ENCODE data around the gene AUTS2.

Gene AUTS2

DNA sequence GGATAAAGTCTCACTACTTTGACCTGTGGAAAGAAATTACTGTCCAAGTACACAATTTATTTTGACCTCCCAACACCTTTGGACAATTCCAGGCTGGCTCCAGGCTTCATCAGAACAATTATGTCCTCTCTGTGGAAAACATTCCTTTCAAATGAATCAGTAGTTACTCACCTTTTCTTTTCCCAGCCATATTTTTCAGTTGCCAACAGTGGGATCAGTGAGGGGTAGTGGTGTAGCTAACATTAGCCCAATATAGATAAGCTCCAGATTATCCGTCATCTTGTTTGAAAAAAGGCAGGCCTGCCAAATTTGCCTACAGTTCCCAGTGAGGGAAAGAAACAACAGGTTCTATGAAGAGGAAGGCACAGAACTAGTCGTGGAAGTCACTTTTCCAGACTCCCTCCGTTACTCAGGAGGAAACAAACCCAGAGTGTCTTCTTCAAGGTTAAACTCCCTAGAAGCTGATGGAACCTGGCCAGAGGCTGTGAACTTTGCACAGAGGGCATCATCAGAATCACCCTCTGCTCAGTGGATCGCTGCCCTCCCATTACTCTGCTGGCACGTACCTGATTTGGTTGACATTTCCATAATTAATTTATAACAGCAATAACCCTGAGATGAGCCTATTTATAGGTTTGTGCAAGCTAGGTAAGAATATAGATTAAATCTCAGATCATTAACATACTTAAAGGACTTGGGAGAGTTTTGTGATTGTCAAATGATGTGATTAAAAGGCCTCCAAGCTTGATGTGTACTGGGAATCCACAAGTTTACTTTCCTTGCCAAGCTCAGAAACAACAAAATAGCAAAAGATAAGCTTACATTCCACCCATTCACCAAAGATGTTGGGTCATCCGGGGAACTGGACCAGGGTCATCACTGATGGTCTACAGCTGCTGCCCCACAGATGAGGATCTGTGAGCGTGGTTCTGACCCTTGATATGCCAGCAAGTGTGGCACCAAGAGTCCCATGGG, 879.0 kb downstream of the AUTS2 start:
- H3K27me3 ChIP-seq (ENCODE audit: control insufficient read depth, insufficient read depth, low read length): no peaks in the 10 kb centered on the region
- H3K4me1 ChIP-seq (ENCODE audit: control insufficient read depth, insufficient read depth, low read length): no peaks in the 10 kb centered on the region; the same call in 1 of the 2 replicates
- no peaks in the 10 kb centered on the region for H3K36me3 ChIP-seq (ENCODE audit: control insufficient read depth, insufficient read depth, low read length)
- no peak overlapping the region for H3K9ac ChIP-seq (ENCODE audit: low read length)
- no peak overlapping the region for H3K4me3 ChIP-seq (ENCODE audit: low read depth, low read length)
- no peak overlapping the region for H3K27ac ChIP-seq (ENCODE audit: low read depth, low read length)
- H3K9me3 ChIP-seq (ENCODE audit: control insufficient read depth, insufficient read depth, low read depth, low read length): no peaks in the 10 kb centered on the region

DNA sequence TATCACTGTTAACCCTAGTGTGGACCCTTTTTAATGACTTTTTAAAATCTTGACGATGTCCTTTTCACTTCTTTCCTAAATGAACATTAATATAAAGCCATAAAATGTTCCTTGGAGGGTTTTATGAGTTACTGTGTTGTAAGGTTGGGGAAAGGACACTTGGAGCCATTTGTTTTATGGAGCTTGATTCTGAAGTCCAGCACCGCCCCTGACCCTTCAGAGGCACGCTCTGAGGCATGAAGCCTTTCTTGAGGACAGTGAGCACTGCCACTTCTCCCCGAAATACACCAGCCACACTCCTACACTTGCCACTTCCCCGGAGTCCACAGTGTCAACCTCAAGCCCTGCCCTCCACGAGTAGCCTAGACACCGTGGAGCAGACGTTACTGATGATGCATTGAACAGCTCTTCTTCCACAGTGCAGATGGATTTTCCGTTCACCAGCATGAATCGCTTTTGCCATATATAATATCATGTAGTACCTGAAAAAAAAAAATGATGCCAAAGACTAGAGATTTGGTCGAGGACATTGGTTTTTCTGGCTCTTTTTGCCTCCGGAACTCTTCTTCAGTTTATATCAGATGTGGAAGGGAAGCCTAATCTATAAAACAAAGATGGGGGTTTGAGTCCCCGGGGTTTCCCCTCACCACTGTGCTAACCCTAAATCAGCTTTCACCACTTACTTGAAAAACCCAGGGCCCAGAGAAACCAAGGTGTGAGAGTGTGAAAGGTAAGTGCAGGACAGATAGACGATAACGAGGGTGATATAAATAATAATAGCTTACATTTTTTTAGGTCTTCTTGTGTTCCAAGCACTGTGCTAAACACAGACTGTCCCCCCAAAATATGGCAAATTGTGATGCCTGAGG, 881.1 kb downstream of the AUTS2 start:
- Histone ChIP-seq H3K9ac (ENCODE audit: low read length) (no peak overlapping the region), H3K4me1 (ENCODE audit: control insufficient read depth, insufficient read depth, low read length) (no peaks in the 10 kb centered on the region; the same call in 1 of the 2 replicates), H3K9me3 (ENCODE audit: control insufficient read depth, insufficient read depth, low read depth, low read length) (0 out of 2 replicates have a peak, but pooled peaks cover 1% of the 10 kb centered on the region), H3K36me3 (ENCODE audit: control insufficient read depth, insufficient read depth, low read length) (no peaks in the 10 kb centered on the region), H3K27ac (ENCODE audit: low read depth, low read length) (no peak overlapping the region), H3K27me3 (ENCODE audit: control insufficient read depth, insufficient read depth, low read length) (no peaks in the 10 kb centered on the region), H3K4me3 (ENCODE audit: low read depth, low read length) (no peak overlapping the region)

DNA sequence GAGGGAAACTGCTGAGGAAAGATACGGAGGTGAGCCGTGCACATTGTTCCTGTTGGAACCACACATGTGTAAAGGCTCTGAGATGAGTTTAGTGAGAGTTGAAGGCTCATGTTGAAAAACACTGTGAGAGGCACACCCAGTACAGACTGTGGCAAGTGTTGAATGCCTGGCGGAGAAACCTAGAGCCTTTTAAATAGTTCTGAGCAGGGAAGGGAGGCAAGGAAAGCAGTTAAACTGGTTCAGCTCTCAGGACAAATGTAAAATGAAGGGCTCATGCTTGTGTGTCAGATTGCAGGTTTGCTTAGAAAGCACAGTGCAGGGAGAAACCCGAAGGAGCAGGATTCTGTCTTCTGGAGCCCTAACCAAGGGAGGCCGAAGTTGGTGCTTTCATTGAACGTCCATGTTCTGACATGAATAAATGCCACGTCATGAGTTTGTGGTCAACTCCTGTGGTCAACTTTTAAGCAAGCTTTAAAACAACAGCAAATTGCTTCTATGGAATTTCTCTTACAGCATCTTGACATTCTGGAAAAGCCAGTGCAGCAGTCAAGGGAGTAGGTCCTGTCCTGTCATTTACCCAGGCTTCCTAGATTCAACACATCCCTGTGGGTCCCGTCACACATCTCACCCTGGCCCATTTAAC, 882.8 kb downstream of the AUTS2 start:
- no peaks in the 10 kb centered on the region; the same call in 1 of the 2 replicates for H3K4me1 ChIP-seq (ENCODE audit: control insufficient read depth, insufficient read depth, low read length)
- H3K36me3 ChIP-seq (ENCODE audit: control insufficient read depth, insufficient read depth, low read length): no peaks in the 10 kb centered on the region
- H3K27me3 ChIP-seq (ENCODE audit: control insufficient read depth, insufficient read depth, low read length): no peaks in the 10 kb centered on the region
- H3K4me3 ChIP-seq (ENCODE audit: low read depth, low read length): no peak overlapping the region
- H3K27ac ChIP-seq (ENCODE audit: low read depth, low read length): no peak overlapping the region
- 0 out of 2 replicates have a peak, but pooled peaks cover 6% of the 10 kb centered on the region for H3K9me3 ChIP-seq (ENCODE audit: control insufficient read depth, insufficient read depth, low read depth, low read length)
- H3K9ac ChIP-seq (ENCODE audit: low read length): no peak overlapping the region

DNA sequence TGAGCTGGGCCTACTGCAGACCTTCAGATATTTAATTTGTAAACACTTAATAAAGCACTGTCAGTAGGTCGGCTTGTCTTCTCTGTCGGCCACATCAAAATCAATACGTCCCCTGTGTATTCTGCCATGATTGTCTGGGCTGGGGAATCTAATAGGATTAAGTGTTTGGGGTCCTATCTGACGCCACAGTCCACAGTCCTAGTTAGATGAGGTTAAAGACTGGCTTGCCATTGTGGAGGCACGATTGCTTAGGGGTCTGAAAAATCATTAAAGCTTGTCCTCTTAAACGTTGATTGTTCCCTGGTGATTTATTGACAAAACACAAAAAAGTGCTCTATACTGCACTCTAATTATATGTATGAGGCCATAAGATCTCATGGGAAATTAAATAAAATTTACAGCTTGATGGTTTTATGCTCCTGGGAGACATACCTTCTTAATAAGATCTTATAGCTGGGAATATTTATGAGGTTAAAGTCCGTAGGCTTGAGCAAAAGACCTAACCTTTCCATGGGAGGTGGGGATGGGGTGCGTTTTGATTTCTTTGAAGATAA, 883.4 kb downstream of the AUTS2 start:
- Histone ChIP-seq H3K27ac (ENCODE audit: low read depth, low read length) (no peak overlapping the region), H3K36me3 (ENCODE audit: control insufficient read depth, insufficient read depth, low read length) (no peaks in the 10 kb centered on the region), H3K9me3 (ENCODE audit: control insufficient read depth, insufficient read depth, low read depth, low read length) (0 out of 2 replicates have a peak, but pooled peaks cover 6% of the 10 kb centered on the region), H3K4me3 (ENCODE audit: low read depth, low read length) (no peak overlapping the region), H3K27me3 (ENCODE audit: control insufficient read depth, insufficient read depth, low read length) (no peaks in the 10 kb centered on the region), H3K4me1 (ENCODE audit: control insufficient read depth, insufficient read depth, low read length) (no peaks in the 10 kb centered on the region; the same call in 1 of the 2 replicates), H3K9ac (ENCODE audit: low read length) (no peak overlapping the region)

DNA sequence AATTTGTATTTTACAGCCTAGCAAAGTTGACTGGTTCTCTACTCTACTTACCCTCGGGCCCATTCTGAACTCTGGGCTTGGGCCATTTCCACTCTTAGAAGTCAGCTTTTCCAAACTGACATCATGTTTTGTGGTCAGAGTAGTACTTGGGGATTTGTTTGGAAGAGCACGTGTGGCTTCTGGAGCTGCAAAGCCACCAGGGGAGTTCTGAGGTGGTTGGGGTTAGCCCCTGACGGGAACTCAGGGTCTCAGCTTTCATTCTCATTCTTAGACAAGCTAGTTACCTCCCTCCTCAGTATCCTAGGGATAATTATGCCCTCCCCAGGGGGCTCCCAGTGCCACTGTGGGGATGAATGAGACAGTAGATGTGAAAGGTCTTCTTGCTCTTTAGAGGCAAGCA, 886.0 kb downstream of the AUTS2 start:
- H3K9me3 ChIP-seq (ENCODE audit: control insufficient read depth, insufficient read depth, low read depth, low read length): 0 out of 2 replicates have a peak, but pooled peaks cover 6% of the 10 kb centered on the region
- H3K9ac ChIP-seq (ENCODE audit: low read length): no peak overlapping the region
- H3K36me3 ChIP-seq (ENCODE audit: control insufficient read depth, insufficient read depth, low read length): no peaks in the 10 kb centered on the region
- H3K27me3 ChIP-seq (ENCODE audit: control insufficient read depth, insufficient read depth, low read length): no peaks in the 10 kb centered on the region
- no peaks in the 10 kb centered on the region for H3K4me1 ChIP-seq (ENCODE audit: control insufficient read depth, insufficient read depth, low read length)
- no peak overlapping the region for H3K4me3 ChIP-seq (ENCODE audit: low read depth, low read length)
- H3K27ac ChIP-seq (ENCODE audit: low read depth, low read length): no peak overlapping the region

DNA sequence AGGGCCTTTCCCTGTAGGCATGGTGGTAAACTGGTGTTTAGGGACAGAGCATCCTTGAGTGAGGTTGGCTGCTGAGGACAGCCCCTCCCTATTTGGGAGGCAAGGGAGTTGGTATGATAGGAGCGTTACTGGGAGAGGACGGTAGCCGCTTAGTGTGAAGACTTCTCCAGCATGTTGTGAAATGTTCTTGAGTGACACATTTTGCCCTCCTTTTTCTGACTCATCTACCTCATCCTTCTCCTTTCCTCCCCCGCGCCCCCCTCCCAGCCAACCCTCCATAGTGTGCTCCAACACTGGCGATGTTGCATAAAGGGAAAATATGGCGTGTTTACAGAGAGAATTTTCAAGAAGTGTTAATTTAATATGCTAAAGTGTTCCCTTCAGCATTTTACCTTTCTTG, 888.7 kb downstream of the AUTS2 start:
- H3K4me3 ChIP-seq (ENCODE audit: low read depth, low read length): no peak overlapping the region
- H3K27me3 ChIP-seq (ENCODE audit: control insufficient read depth, insufficient read depth, low read length): no peaks in the 10 kb centered on the region
- H3K9ac ChIP-seq (ENCODE audit: low read length): no peak overlapping the region
- H3K27ac ChIP-seq (ENCODE audit: low read depth, low read length): no peak overlapping the region
- H3K36me3 ChIP-seq (ENCODE audit: control insufficient read depth, insufficient read depth, low read length): no peaks in the 10 kb centered on the region
- no peaks in the 10 kb centered on the region for H3K4me1 ChIP-seq (ENCODE audit: control insufficient read depth, insufficient read depth, low read length)
- H3K9me3 ChIP-seq (ENCODE audit: control insufficient read depth, insufficient read depth, low read depth, low read length): 0 out of 2 replicates have a peak, but pooled peaks cover 6% of the 10 kb centered on the region

DNA sequence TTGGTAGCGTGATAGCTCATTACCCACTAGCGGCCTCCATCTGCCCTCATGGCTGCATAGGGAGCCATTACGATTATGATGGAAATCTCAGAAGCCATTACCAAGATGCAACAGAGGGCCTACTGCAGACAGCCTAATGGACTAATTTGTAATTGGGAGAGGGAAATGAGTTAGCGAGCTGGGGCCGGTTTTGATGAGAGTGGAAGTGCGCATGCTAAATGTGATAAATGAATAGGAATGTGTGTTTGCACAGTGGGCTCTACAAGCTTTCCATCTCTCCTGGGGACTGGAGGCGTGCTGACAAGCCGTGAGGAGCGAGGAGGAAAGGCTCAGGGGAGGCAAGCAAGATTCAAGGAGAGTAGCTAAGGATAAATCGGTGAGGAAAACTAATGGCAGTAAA, 889.2 kb downstream of the AUTS2 start:
- Histone ChIP-seq H3K4me3 (ENCODE audit: low read depth, low read length) (no peak overlapping the region), H3K9me3 (ENCODE audit: control insufficient read depth, insufficient read depth, low read depth, low read length) (0 out of 2 replicates have a peak, but pooled peaks cover 6% of the 10 kb centered on the region), H3K27me3 (ENCODE audit: control insufficient read depth, insufficient read depth, low read length) (no peaks in the 10 kb centered on the region), H3K9ac (ENCODE audit: low read length) (no peak overlapping the region), H3K36me3 (ENCODE audit: control insufficient read depth, insufficient read depth, low read length) (no peaks in the 10 kb centered on the region), H3K4me1 (ENCODE audit: control insufficient read depth, insufficient read depth, low read length) (peaks cover 3% of the 10 kb centered on the region; the same call in 1 of the 2 replicates), H3K27ac (ENCODE audit: low read depth, low read length) (no peak overlapping the region)

DNA sequence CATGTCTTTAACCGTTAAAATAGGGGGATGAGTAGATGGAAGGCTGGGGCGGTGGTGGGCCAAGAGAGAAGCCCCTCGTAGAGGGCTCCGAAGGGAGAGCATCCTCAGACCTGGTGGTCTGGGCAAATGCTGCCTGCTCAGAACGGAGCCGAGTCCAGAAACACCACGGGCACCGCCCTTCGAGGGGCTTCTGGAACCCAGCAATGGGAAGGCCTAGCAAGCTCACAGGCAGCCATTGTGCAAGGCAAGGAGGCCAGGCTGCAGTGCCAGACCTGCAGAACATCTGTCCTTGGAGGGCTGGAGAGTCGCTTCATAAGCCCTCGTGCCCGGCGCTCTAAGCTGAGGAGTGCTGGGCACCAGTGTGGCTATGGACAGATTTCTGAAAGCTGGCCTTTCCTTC, 889.6 kb downstream of the AUTS2 start:
- no peaks in the 10 kb centered on the region for H3K27me3 ChIP-seq (ENCODE audit: control insufficient read depth, insufficient read depth, low read length)
- H3K27ac ChIP-seq (ENCODE audit: low read depth, low read length): no peak overlapping the region
- H3K4me1 ChIP-seq (ENCODE audit: control insufficient read depth, insufficient read depth, low read length): peaks cover 4% of the 10 kb centered on the region; the same call in 1 of the 2 replicates
- 0 out of 2 replicates have a peak, but pooled peaks cover 6% of the 10 kb centered on the region for H3K9me3 ChIP-seq (ENCODE audit: control insufficient read depth, insufficient read depth, low read depth, low read length)
- H3K36me3 ChIP-seq (ENCODE audit: control insufficient read depth, insufficient read depth, low read length): no peaks in the 10 kb centered on the region
- H3K4me3 ChIP-seq (ENCODE audit: low read depth, low read length): no peak overlapping the region
- no peak overlapping the region for H3K9ac ChIP-seq (ENCODE audit: low read length)

DNA sequence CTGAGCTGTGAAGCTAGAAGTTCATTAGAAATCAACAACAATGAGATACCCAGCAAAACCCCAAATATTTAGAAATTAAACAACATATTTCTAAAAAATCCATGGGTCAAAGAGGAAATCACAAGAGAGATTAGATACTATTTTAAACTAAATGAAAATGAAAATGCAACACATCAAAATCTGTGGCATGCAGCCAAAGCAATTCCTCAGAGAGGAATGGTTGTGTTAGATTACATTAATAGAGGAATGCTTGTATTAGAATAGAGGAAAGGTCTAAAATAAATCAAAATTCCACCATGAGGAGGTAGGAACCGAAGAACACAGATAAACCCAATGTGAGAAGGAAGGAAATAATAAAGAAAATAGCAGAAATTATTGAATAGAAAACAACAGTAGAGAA, 891.5 kb downstream of the AUTS2 start:
- Histone ChIP-seq H3K9me3 (ENCODE audit: control insufficient read depth, insufficient read depth, low read depth, low read length) (0 out of 2 replicates have a peak, but pooled peaks cover 2% of the 10 kb centered on the region), H3K9ac (ENCODE audit: low read length) (no peak overlapping the region), H3K27ac (ENCODE audit: low read depth, low read length) (no peak overlapping the region), H3K27me3 (ENCODE audit: control insufficient read depth, insufficient read depth, low read length) (no peaks in the 10 kb centered on the region), H3K4me1 (ENCODE audit: control insufficient read depth, insufficient read depth, low read length) (peaks cover 4% of the 10 kb centered on the region; the same call in 1 of the 2 replicates), H3K36me3 (ENCODE audit: control insufficient read depth, insufficient read depth, low read length) (no peaks in the 10 kb centered on the region), H3K4me3 (ENCODE audit: low read depth, low read length) (no peak overlapping the region)

DNA sequence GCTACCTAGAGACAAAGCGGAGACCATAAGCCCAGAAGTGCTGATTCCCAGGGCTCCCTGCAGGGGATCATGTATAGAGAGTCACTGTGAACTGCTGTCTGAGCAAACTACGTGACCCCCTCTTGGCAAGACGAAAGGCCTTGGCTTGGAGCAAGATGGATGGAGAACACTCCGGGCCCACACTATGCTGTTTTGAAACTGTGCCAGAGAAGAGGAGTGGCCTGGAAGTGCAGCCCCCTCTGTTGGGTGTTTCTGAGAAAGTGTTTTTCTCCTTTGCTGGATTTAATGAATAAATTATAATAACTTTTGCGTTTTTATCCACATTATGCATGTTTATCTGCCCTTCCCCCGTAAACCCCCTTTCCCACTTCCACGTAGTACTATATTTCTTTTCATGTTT, 894.4 kb downstream of the AUTS2 start:
- Histone ChIP-seq H3K9ac (ENCODE audit: low read length) (no peak overlapping the region), H3K27ac (ENCODE audit: low read depth, low read length) (no peak overlapping the region), H3K4me1 (ENCODE audit: control insufficient read depth, insufficient read depth, low read length) (peaks cover 4% of the 10 kb centered on the region; the same call in 1 of the 2 replicates), H3K4me3 (ENCODE audit: low read depth, low read length) (no peak overlapping the region), H3K36me3 (ENCODE audit: control insufficient read depth, insufficient read depth, low read length) (no peaks in the 10 kb centered on the region), H3K27me3 (ENCODE audit: control insufficient read depth, insufficient read depth, low read length) (no peaks in the 10 kb centered on the region), H3K9me3 (ENCODE audit: control insufficient read depth, insufficient read depth, low read depth, low read length) (no peaks in the 10 kb centered on the region)
